GM12878 (cell line): ENCODE results near the gene HIVEP3. TPM values are rescaled to one million over a fixed set of nuclear protein-coding genes. Genes with fewer than 3 reads are reported as not detected.

ENCODE experiments used
- ATAC-seq: fragments of 200-7000 bp; cut with Tn5 transposase; 3 replicates; pipeline ENCODE4 v1.9.1; 2020; ENCODE audit warnings: mild to moderate bottlenecking, moderate library complexity
- BruUV-seq: library from RNA; stranded (reverse); fragments of 400-500 nt; replicated peaks from 2 replicates; lab custom pipeline; 2021; lab: Mats Ljungman, UMichigan
- CTCF ChIA-PET: fragments of 300-600 bp; sonication (Branson Sonifier 250); formaldehyde crosslinking; extraction: SDS; loops from one replicate; lab custom pipeline; 2021; ENCODE audit warnings: inconsistent platforms; lab: Yijun Ruan, JAX
- POLR2A ChIA-PET: fragments of 350-600 bp; formaldehyde crosslinking; extraction: SDS; loops from one replicate; lab custom pipeline; 2021; ENCODE audit warnings: inconsistent platforms; lab: Charles Lee
- RAD21 ChIA-PET: fragments of 300-600 bp; sonication (Branson Sonifier 250); formaldehyde crosslinking; loops from one replicate; lab custom pipeline; 2023; ENCODE audit warnings: antibody characterized with exemption; ENCODE audit not compliant: unreplicated experiment; lab: Charles Lee
- SMC1A ChIA-PET: fragments of 300-600 bp; sonication (Branson Sonifier 250); formaldehyde crosslinking; loops from one replicate; lab custom pipeline; 2023; ENCODE audit not compliant: unreplicated experiment, uncharacterized antibody; lab: Charles Lee
- DNase-seq: peaks from one replicate; pipeline ENCODE4 v3.0.0-alpha.2; 2011; ENCODE audit warnings: low read depth, low spot score
- FAIRE-seq: peaks from 3 replicates; lab custom pipeline; 2011; peaks lifted over from hg19 to GRCh38; lab: Jason Lieb, UNC
- H2AFZ ChIP-seq: 2 replicates; pipeline ENCODE4 v1.6.0; 2011; ENCODE audit warnings: low read depth, low read length, control low read depth; ENCODE audit not compliant: control insufficient read depth
- H3K27ac ChIP-seq: 2 replicates; pipeline ENCODE4 v1.5.1; 2011; ENCODE audit warnings: control low read depth; ENCODE audit not compliant: control insufficient read depth, insufficient read depth
- H3K27me3 ChIP-seq, 2 experiments: replicated peaks in 1 of 2; 2 replicates each; pipeline versions ENCODE4 v1.6.0 to v1.6.1; 2011; ENCODE audit warnings: low read length in 1 of 2; ENCODE audit not compliant: control insufficient read depth in 2 of 2, insufficient read depth in 2 of 2
- H3K36me3 ChIP-seq, 2 experiments: 2 replicates each; pipeline ENCODE4 v1.5.1; 2011; ENCODE audit warnings: low read length in 1 of 2; ENCODE audit not compliant: control insufficient read depth in 2 of 2, insufficient read depth in 2 of 2
- H3K4me1 ChIP-seq: 2 replicates; pipeline ENCODE4 v1.6.1; 2011; ENCODE audit warnings: mild to moderate bottlenecking, low read length, moderate library complexity, mixed read lengths; ENCODE audit not compliant: control insufficient read depth, insufficient read depth
- H3K4me2 ChIP-seq: 2 replicates; pipeline ENCODE4 v1.6.0; 2011; ENCODE audit warnings: control low read depth; ENCODE audit not compliant: control insufficient read depth, insufficient read depth
- H3K4me3 ChIP-seq: fragments of 200-600 bp; sonication (generic); 2 replicates; pipeline ENCODE4 v1.5.1; 2016
- H3K79me2 ChIP-seq: 2 replicates; pipeline ENCODE4 v1.6.0; 2011; ENCODE audit warnings: low read length; ENCODE audit not compliant: control insufficient read depth, insufficient read depth
- H3K9ac ChIP-seq: 2 replicates; pipeline ENCODE4 v1.8.0; 2011; ENCODE audit warnings: low read length, control low read depth, mixed read lengths; ENCODE audit not compliant: control insufficient read depth, insufficient read depth
- H3K9me3 ChIP-seq: replicated peaks from 3 replicates; pipeline ENCODE4 v1.5.1; 2011; ENCODE audit warnings: mild to moderate bottlenecking, low read length; ENCODE audit not compliant: control insufficient read depth, insufficient read depth
- H4K20me1 ChIP-seq: 2 replicates; pipeline ENCODE4 v1.6.0; 2011; ENCODE audit not compliant: control insufficient read depth, insufficient read depth
- E2F8 ChIP-seq: fragments of 450-650 bp; IDR thresholded peaks from 2 replicates; pipeline ENCODE4 v1.6.1; 2018; ENCODE audit warnings: mild to moderate bottlenecking, low read depth, moderate library complexity; ENCODE audit not compliant: partially characterized antibody
- E4F1 ChIP-seq: fragments of 450-650 bp; IDR thresholded peaks from 2 replicates; pipeline ENCODE4 v1.6.1; 2018; ENCODE audit warnings: borderline replicate concordance, mild to moderate bottlenecking; ENCODE audit not compliant: partially characterized antibody
- ESRRA ChIP-seq: IDR thresholded peaks from 2 replicates; pipeline ENCODE4 v1.6.1; 2012; ENCODE audit warnings: mild to moderate bottlenecking, low read length, improper control_type of control experiment
- GABPA ChIP-seq: IDR thresholded peaks from 2 replicates; pipeline ENCODE4 v1.6.1; 2014; ENCODE audit warnings: antibody characterized with exemption, low read depth, mild to moderate bottlenecking, inconsistent platforms
- IRF5 ChIP-seq: fragments of 450-650 bp; IDR thresholded peaks from 2 replicates; pipeline ENCODE4 v1.6.1; 2017; ENCODE audit warnings: borderline replicate concordance
- NBN ChIP-seq: fragments of 450-650 bp; IDR thresholded peaks from 2 replicates; pipeline ENCODE4 v1.6.1; 2016
- NFIC ChIP-seq: IDR thresholded peaks from 2 replicates; pipeline ENCODE4 v1.6.1; 2012; ENCODE audit warnings: low read depth, mild to moderate bottlenecking, inconsistent platforms, low read length, moderate library complexity
- NKRF ChIP-seq: fragments of 450-650 bp; conservative IDR thresholded peaks from 2 replicates; pipeline ENCODE4 v1.6.1; 2017; ENCODE audit warnings: mild to moderate bottlenecking, moderate library complexity
- SMARCA5 ChIP-seq: fragments of 450-650 bp; IDR thresholded peaks from 2 replicates; pipeline ENCODE4 v1.6.1; 2017; ENCODE audit warnings: mild to moderate bottlenecking
- SMC3 ChIP-seq: IDR thresholded peaks from 2 replicates; pipeline ENCODE4 v1.6.1; 2011; ENCODE audit warnings: low read length, improper control_type of control experiment, borderline replicate concordance
- SUZ12 ChIP-seq: fragments of 200-600 bp; sonication (generic); IDR thresholded peaks from one replicate; pipeline ENCODE4 v1.6.1; 2018; ENCODE audit warnings: antibody characterized with exemption, mild to moderate bottlenecking; ENCODE audit not compliant: unreplicated experiment
- ZNF384 ChIP-seq: IDR thresholded peaks from 2 replicates; pipeline ENCODE4 v1.6.1; 2012; ENCODE audit warnings: low read depth, mild to moderate bottlenecking, low read length, improper control_type of control experiment, borderline replicate concordance
- WGBS: methylation state at CpG from one replicate; pipeline ENCODE4 v1.1.6; 2016; ENCODE audit warnings: low lambda C conversion rate; ENCODE audit not compliant: insufficient replicate concordance, insufficient coverage; ENCODE audit errors: missing lambda C conversion rate; 5-methylcytosine and 5-hydroxymethylcytosine counted together
- in situ Hi-C: fragments of 300-500 bp; cut with MboI; formaldehyde crosslinking; loops from 9 replicates; pipeline ENCODE4 v1.14.3; 2018; ENCODE audit warnings: mixed read lengths
- intact Hi-C: fragments of 100-400 bp; cut with micrococcal nuclease; formaldehyde crosslinking; loops from one replicate; pipeline ENCODE4 v1.14.2; 2022; ENCODE audit not compliant: unreplicated experiment
- polyA plus RNA-seq, 11 experiments: library from polyadenylated mRNA; depleted of rRNA in 4 of 11; unstranded in 6 of 11; stranded (reverse) in 5 of 11; fragments of >200 nt; fragmentation: Nextera tagmentation in 4 of 11; fragmentation: Illumina TruSeq in 1 of 11; extraction: Ambion mirVana in 4 of 11; extraction: Trizol in 1 of 11; gene quantifications; 1 replicate in 1 of 11; 2 replicates in 10 of 11; pipeline versions ENCODE4 v1.2.1 to v1.2.3, GENCODE V29; 2011 to 2016; ENCODE audit warnings: inconsistent platforms in 2 of 11, missing spikeins in 2 of 11, low read depth in 1 of 11
- total RNA-seq, 4 experiments: library from RNA; depleted of rRNA in 3 of 4; stranded (reverse); fragments of >200 nt in 3 of 4; fragmentation: Illumina TruSeq in 1 of 4; extraction: Trizol in 1 of 4; gene quantifications; 2 replicates each; pipeline versions ENCODE4 v1.2.1 to v1.2.3, GENCODE V29; 2013 to 2021

The HIVEP3 gene
- total and polyA plus RNA-seq, 10 of the 15 experiments (the other 5 are each of a cell fraction or from before 2014, with no cell fraction given): 1.8 to 13.6 (median 3.8) TPM

- Histone ChIP-seq H3K27ac (no peak overlapping the region), H3K79me2 (no peaks in the 10 kb centered on the region), H3K9ac (no peak overlapping the region), H3K4me2 (no peak overlapping the region), H3K4me1 (peaks cover 24% of the 10 kb centered on the region), H2AFZ (no peak overlapping the region), H3K9me3 (no peaks in the 10 kb centered on the region), H3K4me3 (no peak overlapping the region), H4K20me1 (no peaks in the 10 kb centered on the region), H3K36me3 (no peaks in the 10 kb centered on the region), H3K27me3 (no peaks in the 10 kb centered on the region)
- ChIA-PET CTCF (interaction anchor here (1.3 to 1.9 kb wide), 2 partner anchors 15 to 51 kb away, joined by 4 to 6 read pairs; no protein-coding TSS in a partner anchor), RAD21 (interaction anchor here (1.3 kb wide), 2 partner anchors 15 to 23 kb away, joined by 4 read pairs; no protein-coding TSS in a partner anchor), POLR2A (interaction anchor here (0.8 to 1.0 kb wide), 2 partner anchors 20 to 31 kb away, joined by 3 to 5 read pairs; no protein-coding TSS in a partner anchor), SMC1A (interaction anchor here (0.5 to 2.3 kb wide), 13 partner anchors 9 to 533 kb away, joined by 3 to 12 read pairs (median 3); no protein-coding TSS in a partner anchor)
- 100% methylated on average over 4 of the region's 4 CpGs for WGBS
- intact Hi-C loops (no loop called here), in situ Hi-C loops (no loop called here)
- BruUV-seq: no TSS peak
- FAIRE-seq: no peak
- DNase-seq: no peak
- ATAC-seq: no peak
- TF ChIP-seq IRF5 (no peak), NBN (no peak), SMC3 (no peak), ZNF384 (no peak), GABPA (no peak), ESRRA (no peak), NFIC (no peak), NKRF (no peak), SMARCA5 (no peak), E4F1 (no peak), SUZ12 (no peak), E2F8 (no peak)
These were observed 214.5 kb downstream of the HIVEP3 start for GRCh38 chr1:41704196-41704595.
